Activated CD4-positive, alpha-beta memory T cell treated with anti-CD3 and anti-CD28 coated beads for 36 hours (primary cell): Measurements from ENCODE around the gene COMMD10. TPM values are rescaled to one million over a fixed set of nuclear protein-coding genes. Genes with fewer than 3 reads are reported as not detected.

ENCODE experiments used
- CTCF ChIA-PET: fragments of 350-600 bp; sonication (Branson Sonifier 250); formaldehyde crosslinking; loops from one replicate; lab custom pipeline; 2021; ENCODE audit warnings: antibody characterized with exemption, inconsistent platforms; lab: Charles Lee
- POLR2A ChIA-PET: fragments of 350-600 bp; sonication (Branson Sonifier 250); formaldehyde crosslinking; loops from one replicate; lab custom pipeline; 2021; ENCODE audit warnings: antibody characterized with exemption; lab: Charles Lee
- DNase-seq: peaks from one replicate; pipeline ENCODE4 v3.0.0-alpha.2; 2020
- H3K27ac Mint-ChIP-seq: one replicate; pipeline ENCODE4 v1.8.0; 2021; ENCODE audit warnings: mixed read lengths
- H3K27me3 Mint-ChIP-seq: one replicate; pipeline ENCODE4 v1.8.0; 2021; ENCODE audit warnings: mixed read lengths
- H3K36me3 Mint-ChIP-seq: one replicate; pipeline ENCODE4 v1.8.0; 2021; ENCODE audit warnings: mixed read lengths
- H3K4me1 Mint-ChIP-seq: one replicate; pipeline ENCODE4 v1.8.0; 2021; ENCODE audit warnings: low read depth, mixed read lengths
- H3K4me3 Mint-ChIP-seq: one replicate; pipeline ENCODE4 v1.8.0; 2021; ENCODE audit warnings: mild to moderate bottlenecking, mixed read lengths
- H3K9me3 Mint-ChIP-seq: one replicate; pipeline ENCODE4 v1.8.0; 2021; ENCODE audit warnings: mixed read lengths
- intact Hi-C: fragments of 100-400 bp; cut with micrococcal nuclease; formaldehyde crosslinking; loops from one replicate; pipeline ENCODE4 v1.15.1; 2023
- total RNA-seq, 2 experiments: library from RNA; stranded (reverse); gene quantifications; one replicate each; pipeline ENCODE4 v1.2.3, GENCODE V29; 2021

COMMD10 gene
- total RNA-seq, 2 experiments from 2014 or later: 22.1 to 24.3 TPM

- H3K36me3 Mint-ChIP-seq: peaks cover 28% of the 10 kb centered on the region
- H3K27me3 Mint-ChIP-seq: no peaks in the 10 kb centered on the region
- CTCF ChIA-PET: no interaction called here
- no peaks in the 10 kb centered on the region for H3K4me1 Mint-ChIP-seq
- intact Hi-C loops: no loop called here
- peaks cover 4% of the 10 kb centered on the region for H3K9me3 Mint-ChIP-seq
- POLR2A ChIA-PET: interaction anchor here (0.6 kb wide), 1 partner anchor 8 kb away, joined by 3 read pairs; no protein-coding TSS in a partner anchor
- no peak overlapping the region for H3K27ac Mint-ChIP-seq
- DNase-seq: no peak
- no peak overlapping the region for H3K4me3 Mint-ChIP-seq
Observed at GRCh38 chr5:116229131-116229689, 144.4 kb downstream of the COMMD10 start.

GRCh38 chr5:116231288-116231687 is 146.5 kb downstream of the COMMD10 start:
- Mint-ChIP-seq H3K4me3 (no peak overlapping the region), H3K27me3 (no peaks in the 10 kb centered on the region), H3K27ac (no peak overlapping the region), H3K9me3 (no peaks in the 10 kb centered on the region), H3K36me3 (peaks cover 26% of the 10 kb centered on the region), H3K4me1 (no peaks in the 10 kb centered on the region)
- intact Hi-C loops: no loop called here
- no peak for DNase-seq
- POLR2A ChIA-PET: no interaction called here
- CTCF ChIA-PET: no interaction called here

- peaks cover 21% of the 10 kb centered on the region for H3K36me3 Mint-ChIP-seq
- POLR2A ChIA-PET: no interaction called here
Observed at GRCh38 chr5:116234681-116235080, 149.9 kb downstream of the COMMD10 start.

GRCh38 chr5:116237917-116238500 is 153.2 kb downstream of the COMMD10 start:
- H3K27me3 Mint-ChIP-seq: no peaks in the 10 kb centered on the region
- H3K36me3 Mint-ChIP-seq: peaks cover 44% of the 10 kb centered on the region
- CTCF ChIA-PET: no interaction called here
- intact Hi-C loops: no loop called here
- no peaks in the 10 kb centered on the region for H3K4me1 Mint-ChIP-seq
- no peaks in the 10 kb centered on the region for H3K9me3 Mint-ChIP-seq
- H3K27ac Mint-ChIP-seq: no peak overlapping the region
- POLR2A ChIA-PET: no interaction called here
- DNase-seq: no peak
- no peak overlapping the region for H3K4me3 Mint-ChIP-seq

More at GRCh38 chr5:116234681-116235080, 149.9 kb downstream of the COMMD10 start:
- no peaks in the 10 kb centered on the region for H3K27me3 Mint-ChIP-seq
- no peaks in the 10 kb centered on the region for H3K9me3 Mint-ChIP-seq
- no peaks in the 10 kb centered on the region for H3K4me1 Mint-ChIP-seq
- no peak overlapping the region for H3K27ac Mint-ChIP-seq
- intact Hi-C loops: no loop called here
- no peak overlapping the region for H3K4me3 Mint-ChIP-seq
- DNase-seq: no peak
- CTCF ChIA-PET: no interaction called here

- DNase-seq: no peak
- H3K4me3 Mint-ChIP-seq: no peak overlapping the region
- intact Hi-C loops: no loop called here
- no peak overlapping the region for H3K27ac Mint-ChIP-seq
- H3K4me1 Mint-ChIP-seq: no peaks in the 10 kb centered on the region
- H3K27me3 Mint-ChIP-seq: no peaks in the 10 kb centered on the region
- ChIA-PET POLR2A (no interaction called here), CTCF (no interaction called here)
- H3K36me3 Mint-ChIP-seq: peaks cover 48% of the 10 kb centered on the region
- peaks cover 26% of the 10 kb centered on the region for H3K9me3 Mint-ChIP-seq
Observed at GRCh38 chr5:116242343-116242742, 157.5 kb downstream of the COMMD10 start.

GRCh38 chr5:116248432-116248831 is 163.6 kb downstream of the COMMD10 start:
- no peak for DNase-seq
- no peak overlapping the region for H3K27ac Mint-ChIP-seq
- H3K4me1 Mint-ChIP-seq: no peaks in the 10 kb centered on the region
- H3K27me3 Mint-ChIP-seq: no peaks in the 10 kb centered on the region
- intact Hi-C loops: no loop called here
- no peak overlapping the region for H3K4me3 Mint-ChIP-seq
- ChIA-PET CTCF (no interaction called here), POLR2A (no interaction called here)
- H3K36me3 Mint-ChIP-seq: peaks cover 31% of the 10 kb centered on the region
- H3K9me3 Mint-ChIP-seq: peaks cover 40% of the 10 kb centered on the region

- intact Hi-C loops: no loop called here
- Mint-ChIP-seq H3K4me3 (no peak overlapping the region), H3K27me3 (no peaks in the 10 kb centered on the region), H3K27ac (no peak overlapping the region), H3K9me3 (peaks cover 41% of the 10 kb centered on the region), H3K4me1 (no peaks in the 10 kb centered on the region), H3K36me3 (peaks cover 33% of the 10 kb centered on the region)
- POLR2A ChIA-PET: no interaction called here
- no peak for DNase-seq
- CTCF ChIA-PET: no interaction called here
Observed at GRCh38 chr5:116249648-116250047, 164.8 kb downstream of the COMMD10 start.

GRCh38 chr5:116256717-116257116 is 171.9 kb downstream of the COMMD10 start:
- POLR2A ChIA-PET: no interaction called here
- no peak for DNase-seq
- Mint-ChIP-seq H3K4me3 (no peak overlapping the region), H3K27ac (no peak overlapping the region), H3K4me1 (no peaks in the 10 kb centered on the region), H3K36me3 (peaks cover 40% of the 10 kb centered on the region), H3K9me3 (peaks cover 12% of the 10 kb centered on the region), H3K27me3 (no peaks in the 10 kb centered on the region)
- intact Hi-C loops: no loop called here
- CTCF ChIA-PET: no interaction called here

GRCh38 chr5:116265471-116265870 is 180.6 kb downstream of the COMMD10 start:
- ChIA-PET POLR2A (no interaction called here), CTCF (no interaction called here)
- H3K4me1 Mint-ChIP-seq: no peaks in the 10 kb centered on the region
- peaks cover 30% of the 10 kb centered on the region for H3K9me3 Mint-ChIP-seq
- no peaks in the 10 kb centered on the region for H3K27me3 Mint-ChIP-seq
- H3K36me3 Mint-ChIP-seq: peaks cover 58% of the 10 kb centered on the region
- H3K27ac Mint-ChIP-seq: no peak overlapping the region
- no peak overlapping the region for H3K4me3 Mint-ChIP-seq
- intact Hi-C loops: no loop called here
- DNase-seq: no peak

- CTCF ChIA-PET: no interaction called here
Observed at GRCh38 chr5:116271446-116272025, 186.7 kb downstream of the COMMD10 start.

GRCh38 chr5:116272281-116272941 is 187.6 kb downstream of the COMMD10 start:
- ChIA-PET CTCF (no interaction called here), POLR2A (no interaction called here)
- peaks cover 40% of the 10 kb centered on the region for H3K9me3 Mint-ChIP-seq
- H3K27ac Mint-ChIP-seq: no peak overlapping the region
- intact Hi-C loops: no loop called here
- peaks cover 46% of the 10 kb centered on the region for H3K36me3 Mint-ChIP-seq
- DNase-seq: no peak
- H3K4me1 Mint-ChIP-seq: no peaks in the 10 kb centered on the region
- H3K4me3 Mint-ChIP-seq: no peak overlapping the region
- H3K27me3 Mint-ChIP-seq: no peaks in the 10 kb centered on the region

More at GRCh38 chr5:116271446-116272025, 186.7 kb downstream of the COMMD10 start:
- Mint-ChIP-seq H3K36me3 (peaks cover 46% of the 10 kb centered on the region), H3K27ac (no peak overlapping the region), H3K4me1 (no peaks in the 10 kb centered on the region), H3K27me3 (no peaks in the 10 kb centered on the region), H3K4me3 (no peak overlapping the region), H3K9me3 (peaks cover 38% of the 10 kb centered on the region)
- intact Hi-C loops: no loop called here
- POLR2A ChIA-PET: no interaction called here
- no peak for DNase-seq

- POLR2A ChIA-PET: no interaction called here
- DNase-seq: no peak
- Mint-ChIP-seq H3K4me1 (no peaks in the 10 kb centered on the region), H3K9me3 (peaks cover 44% of the 10 kb centered on the region), H3K4me3 (no peak overlapping the region), H3K27me3 (no peaks in the 10 kb centered on the region), H3K36me3 (peaks cover 46% of the 10 kb centered on the region), H3K27ac (no peak overlapping the region)
- CTCF ChIA-PET: no interaction called here
- intact Hi-C loops: no loop called here
Observed at GRCh38 chr5:116273448-116274242, 188.8 kb downstream of the COMMD10 start.
